ENCODE results near the gene CCDC127.
"Not testable (repeated sequence)": the region's sequence is repeated elsewhere in the genome, so short reads cannot be mapped to it uniquely, and the experiment has no call there.

CCDC127 gene

GRCh38 chr5:233426-233825 is 15.5 kb upstream of the CCDC127 start:
- DNase-seq (ENCODE audit: low read depth) = not testable (repeated sequence)

GRCh38 chr5:231661-232060 is 13.7 kb upstream of the CCDC127 start:
- DNase-seq (ENCODE audit: low read depth) = no peak

GRCh38 chr5:230711-231110 is 12.8 kb upstream of the CCDC127 start:
- no peak for DNase-seq (ENCODE audit: low read depth)

GRCh38 chr5:228886-229285 is 10.9 kb upstream of the CCDC127 start:
- DNase-seq (ENCODE audit: low read depth) = no peak

GRCh38 chr5:227375-227774 is 9.4 kb upstream of the CCDC127 start:
- DNase-seq (ENCODE audit: low read depth) = not testable (repeated sequence)

- DNase-seq (ENCODE audit: low read depth) = no peak
Observed at GRCh38 chr5:225334-225733, 7.4 kb upstream of the CCDC127 start.

- no peak for DNase-seq (ENCODE audit: low read depth)
Observed at GRCh38 chr5:223791-224190, 5.8 kb upstream of the CCDC127 start.

- not testable (repeated sequence) for DNase-seq (ENCODE audit: low read depth)
Observed at GRCh38 chr5:222951-223715, 5.2 kb upstream of the CCDC127 start.

GRCh38 chr5:219991-220390 is 2.0 kb upstream of the CCDC127 start:
- no peak for DNase-seq (ENCODE audit: low read depth)

GRCh38 chr5:219460-219863 is 1.5 kb upstream of the CCDC127 start:
- DNase-seq (ENCODE audit: low read depth) = no peak

- no peak for DNase-seq (ENCODE audit: low read depth)
Observed at GRCh38 chr5:218457-219291, 721 bp upstream of the CCDC127 start.

- not testable (repeated sequence) for DNase-seq (ENCODE audit: low read depth)
Observed at GRCh38 chr5:216076-216475, 1.9 kb downstream of the CCDC127 start.

- not testable (repeated sequence) for DNase-seq (ENCODE audit: low read depth)
Observed at GRCh38 chr5:215256-215655, 2.7 kb downstream of the CCDC127 start.

GRCh38 chr5:213803-214395 is 4.1 kb downstream of the CCDC127 start:
- DNase-seq (ENCODE audit: low read depth) = no peak

- DNase-seq (ENCODE audit: low read depth) = no peak
Observed at GRCh38 chr5:208449-209114, 9.4 kb downstream of the CCDC127 start.

GRCh38 chr5:207599-207998 is 10.4 kb downstream of the CCDC127 start:
- DNase-seq (ENCODE audit: low read depth) = no peak

GRCh38 chr5:206927-207536 is 10.9 kb downstream of the CCDC127 start:
- no peak for DNase-seq (ENCODE audit: low read depth)

GRCh38 chr5:206406-206805 is 11.5 kb downstream of the CCDC127 start:
- DNase-seq (ENCODE audit: low read depth) = no peak

GRCh38 chr5:204966-205670 is 12.8 kb downstream of the CCDC127 start:
- DNase-seq (ENCODE audit: low read depth) = no peak

GRCh38 chr5:204462-204861 is 13.5 kb downstream of the CCDC127 start:
- no peak for DNase-seq (ENCODE audit: low read depth)

GRCh38 chr5:204001-204400 is 14.0 kb downstream of the CCDC127 start:
- DNase-seq (ENCODE audit: low read depth) = no peak
